ENCODE data around the gene ADISSP.

Gene ADISSP

GRCh38 chr20:3778976-3779375, 11.4 kb upstream of the ADISSP start:
- DNase-seq, result no peak

DNA sequence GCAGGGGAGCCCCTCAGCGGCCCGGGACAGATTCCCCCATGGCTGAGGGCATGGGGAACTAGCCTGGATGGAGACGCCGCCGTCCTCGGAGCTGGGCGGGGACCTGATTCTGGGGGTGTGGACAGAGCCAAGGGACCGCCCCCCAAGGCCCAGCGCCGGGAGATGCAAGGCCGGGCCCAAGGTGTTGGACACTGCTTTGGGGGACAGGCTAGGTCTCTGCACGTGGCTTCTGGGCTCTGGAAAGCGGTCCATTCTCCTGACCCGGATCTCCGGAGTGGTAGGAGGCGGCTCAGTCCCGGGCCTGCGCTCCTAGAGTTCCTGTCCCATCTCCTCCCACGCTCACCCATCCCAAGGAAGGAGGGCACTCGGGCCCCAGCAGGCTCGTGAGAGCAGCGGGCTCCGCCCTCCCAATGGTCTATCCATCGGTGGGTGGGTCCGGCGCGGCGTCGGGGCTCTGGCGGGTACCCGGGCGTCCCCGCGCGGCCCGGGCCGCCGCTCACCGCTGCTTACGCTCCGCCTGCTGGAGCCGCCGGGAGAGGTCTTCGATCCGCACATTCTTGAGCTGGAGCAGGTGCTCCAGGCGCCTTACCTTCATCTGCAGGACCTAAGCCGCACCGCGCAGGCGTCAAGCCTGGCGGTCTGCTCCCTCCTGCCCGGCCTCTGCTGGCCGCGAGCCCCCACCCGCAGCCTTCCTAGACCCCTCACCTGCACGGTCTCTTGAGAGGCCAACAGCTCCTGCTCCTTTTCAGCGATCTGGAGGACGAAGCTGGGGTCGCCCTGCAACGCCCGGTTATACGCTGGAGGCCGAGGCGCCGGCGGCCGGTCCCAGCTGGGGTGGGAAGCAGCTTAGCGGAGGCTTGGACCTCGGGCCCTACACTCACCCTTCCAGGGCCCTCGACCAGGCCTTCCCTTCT, 10.4 kb upstream of the ADISSP start:
- no peak for DNase-seq

GRCh38 chr20:3777381-3777715, 9.8 kb upstream of the ADISSP start:
- no peak for DNase-seq

GRCh38 chr20:3775457-3776108, 8.0 kb upstream of the ADISSP start:
- no peak for DNase-seq

- no peak for DNase-seq
Measured at GRCh38 chr20:3771552-3772058, 4.1 kb upstream of the ADISSP start.

GRCh38 chr20:3768342-3769130, 983 bp upstream of the ADISSP start:
- DNase-seq, result no peak

DNA sequence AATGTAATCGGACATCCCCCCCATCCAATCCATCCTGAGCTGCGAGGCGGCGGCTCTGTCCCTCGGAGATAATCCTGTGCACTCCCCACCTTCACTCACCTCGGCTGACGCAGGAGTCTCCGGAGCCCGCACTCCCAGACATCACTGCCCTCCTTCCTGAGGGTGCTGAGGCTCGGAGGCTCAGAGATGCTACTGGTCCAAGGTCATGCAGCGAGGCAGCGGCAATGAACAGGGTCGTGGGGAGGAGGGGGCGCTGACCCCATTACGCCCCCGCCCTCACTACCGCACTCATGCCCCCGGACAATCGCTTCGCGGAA, 485 bp downstream of the ADISSP start:
- no peak for DNase-seq

GRCh38 chr20:3766422-3767109, 987 bp downstream of the ADISSP start:
- no peak for DNase-seq

GRCh38 chr20:3765171-3765882, 2.2 kb downstream of the ADISSP start:
- no peak for DNase-seq

DNA sequence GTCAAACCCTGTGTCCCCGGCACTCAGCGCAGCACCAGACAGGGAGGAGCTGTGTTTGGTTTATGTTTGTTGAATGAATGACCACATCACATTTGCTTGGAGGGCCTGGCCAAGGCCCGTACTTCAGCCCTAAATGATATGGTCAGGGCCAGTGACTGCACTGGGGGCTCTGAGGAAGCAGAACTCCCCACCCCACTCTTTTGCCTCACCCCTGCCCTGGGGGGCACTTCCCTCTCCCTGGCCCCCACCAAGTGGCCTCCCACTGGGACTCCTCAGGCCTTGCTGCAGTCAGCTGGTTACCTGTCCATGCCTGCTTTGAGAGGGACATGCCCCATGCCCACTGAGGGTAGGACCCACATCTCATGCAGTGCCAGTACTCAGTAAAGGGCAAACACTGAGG, 2.9 kb downstream of the ADISSP start:
- no peak for DNase-seq

DNA sequence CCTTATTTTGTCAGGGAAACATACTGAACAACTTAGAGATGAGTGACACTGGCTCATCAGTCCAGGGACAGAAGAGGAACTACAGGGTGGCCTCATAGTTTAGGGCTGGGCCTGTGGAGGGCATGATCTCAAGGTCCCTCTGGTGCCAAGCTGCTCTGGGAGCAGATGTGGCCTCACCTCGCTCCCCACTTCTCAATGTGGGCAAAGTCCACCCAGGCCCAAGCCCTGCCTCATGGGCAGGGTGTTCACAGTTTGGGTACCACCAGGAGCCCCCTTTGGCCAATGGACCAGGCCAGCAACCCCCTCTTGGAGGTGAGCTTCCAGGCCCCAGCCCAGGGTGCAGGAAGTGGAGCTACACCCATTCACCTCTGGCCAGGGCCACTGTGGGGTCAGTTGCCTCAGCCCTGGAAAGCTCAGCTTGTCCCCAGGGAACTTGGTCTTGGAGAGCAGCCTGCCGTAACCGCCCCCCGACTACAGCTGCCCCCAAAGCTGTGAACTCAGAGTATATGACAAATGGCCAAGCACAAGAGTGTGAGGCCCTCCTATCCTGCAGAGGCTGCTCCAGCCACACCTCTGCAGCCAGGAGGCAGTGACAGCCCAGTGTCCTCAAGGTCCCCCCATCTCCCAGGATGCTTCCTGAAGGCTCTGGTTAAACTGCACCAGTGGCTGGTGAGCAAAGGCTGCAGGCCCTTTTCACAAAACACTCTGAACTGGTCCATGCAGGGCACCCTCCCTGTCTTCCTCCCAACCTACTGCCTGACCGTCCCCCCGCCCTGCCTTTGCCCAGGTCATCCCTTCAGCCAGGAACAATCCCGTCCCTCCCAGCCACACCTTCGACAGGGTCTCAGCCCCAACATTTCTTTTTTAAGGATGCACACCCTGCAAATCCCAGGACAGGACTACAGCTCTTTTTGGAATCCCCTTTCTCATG, 3.6 kb downstream of the ADISSP start:
- no peak for DNase-seq

GRCh38 chr20:3760655-3761348, 6.8 kb downstream of the ADISSP start:
- no peak for DNase-seq

DNA sequence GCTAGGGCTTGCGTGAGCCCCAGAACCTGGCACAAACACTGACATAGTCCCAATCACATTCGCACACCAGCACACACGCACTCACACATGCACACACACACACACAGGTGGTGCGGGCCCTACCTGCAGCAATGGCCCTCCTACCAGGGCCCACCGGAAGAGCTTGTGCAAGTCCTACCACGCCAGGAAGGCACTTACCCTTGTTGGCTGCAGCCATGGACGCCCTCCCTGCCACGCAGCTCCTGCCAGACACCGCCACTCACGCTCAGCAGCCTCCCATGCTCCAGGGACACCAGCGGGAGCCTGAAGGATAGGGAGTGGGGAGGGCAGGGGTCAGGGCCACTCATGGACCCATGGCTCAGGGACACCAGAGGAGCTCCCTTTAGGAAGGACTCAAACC, 7.7 kb downstream of the ADISSP start:
- DNase-seq, result no peak

DNA sequence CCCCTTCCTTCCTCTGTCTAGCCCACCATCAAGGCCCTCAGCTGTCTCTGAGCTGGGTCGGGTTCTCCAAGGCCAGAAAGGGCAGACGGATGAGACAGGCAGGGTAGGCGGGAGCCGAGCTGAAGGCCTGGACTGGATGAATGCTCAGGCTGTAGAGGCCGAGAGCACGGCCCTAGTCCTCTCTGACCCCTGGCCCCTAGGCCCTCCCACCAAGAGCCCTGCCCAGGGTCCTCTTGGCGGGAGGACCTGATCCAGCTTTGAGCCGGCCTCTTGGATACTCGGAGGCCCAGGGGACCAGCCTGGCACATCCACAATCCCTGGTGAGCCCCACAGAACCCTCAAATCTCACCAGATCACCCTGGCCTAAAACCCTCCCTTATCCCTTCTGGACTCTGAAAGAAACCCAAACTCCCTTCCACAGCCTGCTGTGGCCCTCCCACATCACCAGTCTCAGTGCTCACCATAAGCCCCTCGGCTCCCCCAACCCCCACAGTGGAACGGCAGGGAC, 8.2 kb downstream of the ADISSP start:
- DNase-seq, result no peak

DNA sequence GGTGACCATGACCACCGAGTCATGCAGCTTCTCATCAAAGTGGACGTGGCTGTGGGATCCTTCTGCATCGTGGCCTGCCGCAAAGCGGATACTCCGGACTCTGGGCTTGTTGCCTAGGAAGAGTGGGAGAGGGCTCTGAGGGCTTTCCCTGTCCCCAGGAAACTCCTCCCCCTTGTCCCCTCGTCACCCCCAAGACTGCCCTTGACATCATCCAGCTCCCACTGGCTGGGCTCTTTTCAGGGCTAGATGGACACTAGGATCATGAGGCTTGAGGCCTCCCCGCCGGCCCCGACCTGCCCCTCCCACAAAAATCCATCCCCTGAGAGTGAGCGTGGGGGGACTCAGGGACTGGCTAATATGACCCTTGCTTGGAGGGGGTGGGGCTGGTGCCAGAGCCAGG, 9.0 kb downstream of the ADISSP start:
- DNase-seq, result no peak

GRCh38 chr20:3757268-3757667, 10.3 kb downstream of the ADISSP start:
- no peak for DNase-seq

GRCh38 chr20:3755814-3756480, 11.6 kb downstream of the ADISSP start:
- no peak for DNase-seq

GRCh38 chr20:3755269-3755668, 12.3 kb downstream of the ADISSP start:
- DNase-seq, result no peak

DNA sequence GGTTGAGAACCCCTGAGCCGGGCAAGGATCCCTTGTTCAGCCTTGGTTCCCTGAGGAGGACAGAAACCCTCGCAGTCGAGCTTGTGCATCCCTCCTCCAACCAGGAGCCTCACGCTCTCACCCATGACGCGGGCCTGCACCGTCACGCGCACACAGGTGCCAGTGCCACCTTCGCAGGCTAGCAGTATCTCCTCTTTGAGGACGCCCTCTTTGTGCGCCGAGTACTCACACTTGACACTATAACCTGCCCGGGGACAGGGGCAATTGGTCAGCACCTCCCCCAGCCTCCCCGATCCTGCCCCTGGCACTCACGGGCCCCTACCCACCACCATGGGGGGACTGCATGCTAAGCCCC, 13.3 kb downstream of the ADISSP start:
- no peak for DNase-seq

All from cerebellar nuclear complex (tissue), 1 donor.